Endothelial cell of umbilical vein (primary cell): ENCODE measurements around the gene ARHGEF7. TPM values are rescaled to one million over a fixed set of nuclear protein-coding genes. Genes with fewer than 3 reads are reported as not detected.

Experiments
- BruUV-seq: library from RNA; stranded (reverse); fragments of 400-500 nt; replicated peaks from 2 replicates; lab custom pipeline; 2021; lab: Mats Ljungman, UMichigan
- CTCF ChIA-PET: fragments of 300-600, 350-600 bp; sonication (Branson Sonifier 250); formaldehyde crosslinking; loops from one replicate; lab custom pipeline; 2021; ENCODE audit warnings: antibody characterized with exemption, inconsistent platforms; lab: Charles Lee
- POLR2A ChIA-PET: fragments of 300-600, 350-600 bp; sonication (Branson Sonifier 250); formaldehyde crosslinking; loops from one replicate; lab custom pipeline; 2021; ENCODE audit warnings: antibody characterized with exemption, inconsistent platforms; lab: Charles Lee
- DNase-seq: peaks from one replicate; pipeline ENCODE4 v3.0.0-alpha.2; 2011; ENCODE audit warnings: low read depth, low spot score
- FAIRE-seq: peaks from 2 replicates; lab custom pipeline; 2011; peaks lifted over from hg19 to GRCh38; lab: Jason Lieb, UNC
- H2AFZ ChIP-seq: 2 replicates; pipeline ENCODE4 v1.6.0; 2012; ENCODE audit warnings: low read depth, low read length, control low read depth, inconsistent platforms
- H3K27ac ChIP-seq: 2 replicates; pipeline ENCODE4 v1.5.1; 2011; ENCODE audit warnings: low read depth, mild to moderate bottlenecking, control low read depth, low read length, moderate library complexity; ENCODE audit not compliant: insufficient read depth
- H3K27me3 ChIP-seq, 2 experiments: 2 replicates each; pipeline versions ENCODE4 v1.6.0 to v1.6.1; 2011; ENCODE audit warnings: low read length in 2 of 2, mixed read lengths in 1 of 2; ENCODE audit not compliant: control insufficient read depth in 2 of 2, insufficient read depth in 2 of 2
- H3K36me3 ChIP-seq, 2 experiments: 2 replicates in 1 of 2; 3 replicates in 1 of 2; pipeline ENCODE4 v1.5.1; 2011; ENCODE audit warnings: low read length in 2 of 2, mild to moderate bottlenecking in 1 of 2, moderate library complexity in 1 of 2; ENCODE audit not compliant: control insufficient read depth in 2 of 2, insufficient read depth in 2 of 2; ENCODE audit errors: extremely low read depth in 1 of 2
- H3K4me1 ChIP-seq: 3 replicates; pipeline ENCODE4 v1.5.1; 2011; ENCODE audit warnings: mild to moderate bottlenecking, low read length; ENCODE audit not compliant: control insufficient read depth, insufficient read depth; ENCODE audit errors: extremely low read depth
- H3K4me2 ChIP-seq: 2 replicates; pipeline ENCODE4 v1.6.1; 2011; ENCODE audit warnings: low read length, control low read depth, mixed read lengths; ENCODE audit not compliant: insufficient read depth
- H3K4me3 ChIP-seq, 3 experiments: fragments of 200-600 bp in 1 of 3; sonication (generic), shearing (Covaris generic) in 1 of 3; replicated peaks in 1 of 3; 2 replicates each; pipeline ENCODE4 v1.5.1; 2011 to 2016; ENCODE audit warnings: control low read depth in 3 of 3, low read length in 3 of 3, mild to moderate bottlenecking in 2 of 3, inconsistent platforms in 1 of 3, low read depth in 1 of 3, moderate library complexity in 1 of 3; ENCODE audit not compliant: insufficient read depth in 1 of 3
- H3K79me2 ChIP-seq: 2 replicates; pipeline ENCODE4 v1.6.0; 2012; ENCODE audit warnings: low read length, inconsistent platforms; ENCODE audit not compliant: control insufficient read depth, insufficient read depth
- H3K9ac ChIP-seq: replicated peaks from 2 replicates; pipeline ENCODE3; 2011; ENCODE audit warnings: low read length, control low read depth; ENCODE audit not compliant: insufficient read depth; ENCODE audit errors: extremely low read depth
- H3K9me1 ChIP-seq: replicated peaks from 3 replicates; pipeline ENCODE4 v1.6.0; 2011; ENCODE audit warnings: mild to moderate bottlenecking, low read length; ENCODE audit not compliant: control insufficient read depth, insufficient read depth; ENCODE audit errors: extremely low read depth
- H3K9me3 ChIP-seq: replicated peaks from 2 replicates; pipeline ENCODE4 v1.5.1; 2012; ENCODE audit warnings: low read length, inconsistent platforms; ENCODE audit not compliant: control insufficient read depth, insufficient read depth
- H4K20me1 ChIP-seq: replicated peaks from 2 replicates; pipeline ENCODE3; 2011; ENCODE audit warnings: mild to moderate bottlenecking, low read length; ENCODE audit not compliant: control insufficient read depth, insufficient read depth; ENCODE audit errors: extremely low read depth
- CTCF ChIP-seq, 2 donors: IDR thresholded peaks; 1 replicate in 1 of 2; 2 replicates in 1 of 2; pipeline ENCODE4 v1.5.1; 2011; ENCODE audit warnings: low read length in 2 of 2, mild to moderate bottlenecking in 2 of 2, moderate library complexity in 2 of 2, control low read depth in 1 of 2, inconsistent platforms in 1 of 2, low read depth in 1 of 2; ENCODE audit not compliant: insufficient read depth in 1 of 2; ENCODE audit errors: extremely low read depth in 1 of 2
- EZH2 ChIP-seq: IDR thresholded peaks from 2 replicates; pipeline ENCODE4 v1.6.1; 2012; ENCODE audit warnings: borderline replicate concordance, low read depth, mild to moderate bottlenecking, moderate library complexity, low read length, inconsistent platforms; ENCODE audit not compliant: severe bottlenecking
- FOS ChIP-seq: IDR thresholded peaks from 2 replicates; pipeline ENCODE4 v1.6.1; 2011; ENCODE audit warnings: mild to moderate bottlenecking, low read length, moderate library complexity, borderline replicate concordance; ENCODE audit not compliant: insufficient read depth
- GATA2 ChIP-seq: IDR thresholded peaks from 2 replicates; pipeline ENCODE4 v1.7.0; 2011; ENCODE audit warnings: low read depth, mild to moderate bottlenecking, moderate library complexity, mixed read lengths, low read length; ENCODE audit not compliant: insufficient read length, insufficient read depth
- JUN ChIP-seq: IDR thresholded peaks from 2 replicates; pipeline ENCODE4 v1.6.1; 2011; ENCODE audit warnings: borderline replicate concordance, low read depth; ENCODE audit not compliant: insufficient read length, insufficient read depth
- MAX ChIP-seq: IDR thresholded peaks from 2 replicates; pipeline ENCODE4 v1.6.1; 2011; ENCODE audit not compliant: insufficient read depth, insufficient read length
- MYC ChIP-seq: IDR thresholded peaks from one replicate; pipeline ENCODE4 v1.6.1; 2011; ENCODE audit warnings: mild to moderate bottlenecking, low read depth, low read length
- POLR2A ChIP-seq: IDR thresholded peaks from 2 replicates; pipeline ENCODE4 v1.6.1; 2012; ENCODE audit warnings: low read depth, mild to moderate bottlenecking, control low read depth, low read length
- POLR2AphosphoS5 ChIP-seq: IDR thresholded peaks from 2 replicates; pipeline ENCODE4 v1.6.1; 2012; ENCODE audit warnings: low read depth, mild to moderate bottlenecking, control low read depth, low read length, moderate library complexity; ENCODE audit not compliant: insufficient read depth
- dilution Hi-C: fragments of 300-500 bp; cut with MboI; formaldehyde crosslinking; loops from one replicate; pipeline ENCODE4 v1.15.0; 2019; ENCODE audit warnings: low sequenced_read_pairs; ENCODE audit not compliant: extremely low pct_ligation_motif_present
- intact Hi-C: fragments of 100-400 bp; cut with micrococcal nuclease; formaldehyde crosslinking; loops from one replicate; pipeline ENCODE4 v1.10.0; 2022
- polyA plus RNA-seq, 4 experiments: library from polyadenylated mRNA; depleted of rRNA in 3 of 4; stranded (reverse) in 3 of 4; unstranded in 1 of 4; fragments of >200 nt; gene quantifications; 2 replicates each; pipeline versions ENCODE4 v1.2.1 to v1.2.3, GENCODE V29; 2011 to 2012; ENCODE audit warnings: missing spikeins in 1 of 4
- total RNA-seq: library from RNA; stranded (reverse); gene quantifications from 2 replicates; pipeline ENCODE4 v1.2.3, GENCODE V29; 2021

Gene ARHGEF7
- total and polyA plus RNA-seq, 2 donors (not counting 3 experiments of a cell fraction or from before 2014, with no cell fraction given), result 94.9 to 155 TPM

GRCh38 chr13:111248822-111249221 is 133.7 kb downstream of the ARHGEF7 start:
- dilution Hi-C loops, result no loop called here
- H3K9me3 ChIP-seq, result no peaks in the 10 kb centered on the region
- intact Hi-C loops, result no loop called here
- no TSS peak for BruUV-seq
- FAIRE-seq (no peak), DNase-seq (no peak)
- H3K9me1 ChIP-seq, result no peaks in the 10 kb centered on the region
- H3K36me3 ChIP-seq, result peaks cover 12 to 26% of the 10 kb centered on the region in 2 experiments
- peaks cover 13% of the 10 kb centered on the region for H3K4me1 ChIP-seq
- ChIA-PET POLR2A (no interaction called here), CTCF (interaction anchor here (1.8 kb wide), 1 partner anchor 11 kb away, joined by 4 read pairs; no protein-coding TSS in a partner anchor)
- H3K9ac ChIP-seq, result no peak overlapping the region
- H3K4me3 ChIP-seq, result no peak overlapping the region
- TF ChIP-seq CTCF (IDR thresholded peaks at IDR 0.05; ENCODE audit: extremely low read depth in 1 of 2, insufficient read depth in 1 of 2, low read depth in 1 of 2, low read length in 2 of 2), result no peak
- no peak for TF ChIP-seq FOS
- TF ChIP-seq MYC, result no peak
- no peak for TF ChIP-seq POLR2AphosphoS5
- no peak overlapping the region for H2AFZ ChIP-seq
- H3K79me2 ChIP-seq, result peaks cover 35% of the 10 kb centered on the region
- peaks cover 4% of the 10 kb centered on the region for H4K20me1 ChIP-seq
- H3K27ac ChIP-seq, result no peak overlapping the region
- H3K4me2 ChIP-seq, result no peak overlapping the region
- H3K27me3 ChIP-seq, result no peaks in the 10 kb centered on the region

- no peak for DNase-seq
- no TSS peak for BruUV-seq
- ChIA-PET POLR2A (no interaction called here), CTCF (interaction anchor here (1.8 kb wide), 1 partner anchor 11 kb away, joined by 4 read pairs; no protein-coding TSS in a partner anchor)
- dilution Hi-C loops, result no loop called here
- no peaks in the 10 kb centered on the region for H3K27me3 ChIP-seq
- H3K9me3 ChIP-seq, result no peaks in the 10 kb centered on the region
- peaks cover 13% of the 10 kb centered on the region for H3K4me1 ChIP-seq
- no peak overlapping the region for H3K9ac ChIP-seq
- no peak for TF ChIP-seq POLR2A
- TF ChIP-seq JUN, result no peak
- no peak for TF ChIP-seq GATA2
- TF ChIP-seq MYC, result no peak
- no peak for TF ChIP-seq MAX
- no peak for TF ChIP-seq CTCF (IDR thresholded peaks at IDR 0.05; ENCODE audit: extremely low read depth in 1 of 2, insufficient read depth in 1 of 2, low read depth in 1 of 2, low read length in 2 of 2)
- TF ChIP-seq POLR2AphosphoS5, result no peak
- TF ChIP-seq EZH2, result no peak
- TF ChIP-seq FOS, result no peak
- peaks cover 36% of the 10 kb centered on the region for H3K79me2 ChIP-seq
- H4K20me1 ChIP-seq, result peaks cover 4% of the 10 kb centered on the region
- H3K9me1 ChIP-seq, result no peaks in the 10 kb centered on the region
- no peak overlapping the region for H3K4me3 ChIP-seq
- H3K27ac ChIP-seq, result no peak overlapping the region
- intact Hi-C loops, result no loop called here
- H3K36me3 ChIP-seq, result peaks cover 5 to 24% of the 10 kb centered on the region in 2 experiments
- H3K4me2 ChIP-seq, result no peak overlapping the region
- no peak for FAIRE-seq
- H2AFZ ChIP-seq, result no peak overlapping the region
Observed at GRCh38 chr13:111249637-111250360, 134.7 kb downstream of the ARHGEF7 start.
